C4-2B (cell line): ENCODE measurements around the gene STH.

Source experiments
- ZFX ChIP-seq: fragments of 450-650 bp; IDR thresholded peaks from 2 replicates; pipeline ENCODE4 v1.6.1; 2017
- TF ChIP-seq, protein P1 (sequence below): fragments of 450-650 bp; conservative IDR thresholded peaks from 2 replicates; pipeline ENCODE4 v1.5.1; 2017; ENCODE audit warnings: mild to moderate bottlenecking

DNA sequence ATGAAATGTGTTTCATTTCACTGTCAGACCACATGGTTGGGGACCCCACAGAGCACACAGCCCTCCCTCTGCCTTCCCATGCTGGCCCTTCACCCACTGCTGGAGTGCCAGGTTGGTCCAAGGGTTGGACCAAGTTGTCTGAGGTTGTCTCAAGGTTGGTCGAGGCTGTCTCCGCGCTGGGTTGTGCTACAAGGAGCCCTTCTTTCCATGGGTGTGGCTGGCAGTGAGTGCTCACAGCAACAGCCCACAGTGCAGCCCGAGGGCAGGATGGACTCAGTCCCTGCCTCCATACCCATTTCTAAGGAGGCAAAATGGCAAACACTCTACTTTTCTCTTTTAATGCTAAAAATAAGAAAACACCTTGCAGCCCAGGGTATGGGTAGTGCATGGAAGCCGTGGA is 35.8 kb upstream of the STH start:
- TF ChIP-seq, protein P1, sequence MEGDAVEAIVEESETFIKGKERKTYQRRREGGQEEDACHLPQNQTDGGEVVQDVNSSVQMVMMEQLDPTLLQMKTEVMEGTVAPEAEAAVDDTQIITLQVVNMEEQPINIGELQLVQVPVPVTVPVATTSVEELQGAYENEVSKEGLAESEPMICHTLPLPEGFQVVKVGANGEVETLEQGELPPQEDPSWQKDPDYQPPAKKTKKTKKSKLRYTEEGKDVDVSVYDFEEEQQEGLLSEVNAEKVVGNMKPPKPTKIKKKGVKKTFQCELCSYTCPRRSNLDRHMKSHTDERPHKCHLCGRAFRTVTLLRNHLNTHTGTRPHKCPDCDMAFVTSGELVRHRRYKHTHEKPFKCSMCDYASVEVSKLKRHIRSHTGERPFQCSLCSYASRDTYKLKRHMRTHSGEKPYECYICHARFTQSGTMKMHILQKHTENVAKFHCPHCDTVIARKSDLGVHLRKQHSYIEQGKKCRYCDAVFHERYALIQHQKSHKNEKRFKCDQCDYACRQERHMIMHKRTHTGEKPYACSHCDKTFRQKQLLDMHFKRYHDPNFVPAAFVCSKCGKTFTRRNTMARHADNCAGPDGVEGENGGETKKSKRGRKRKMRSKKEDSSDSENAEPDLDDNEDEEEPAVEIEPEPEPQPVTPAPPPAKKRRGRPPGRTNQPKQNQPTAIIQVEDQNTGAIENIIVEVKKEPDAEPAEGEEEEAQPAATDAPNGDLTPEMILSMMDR: no peak
- no peak for TF ChIP-seq ZFX
